GM12878 (cell line): ENCODE results near the gene GPR68. TPM values are rescaled to one million over a fixed set of nuclear protein-coding genes. Genes with fewer than 3 reads are reported as not detected.
"Not testable (repeated sequence)": the region's sequence is repeated elsewhere in the genome, so short reads cannot be mapped to it uniquely, and the experiment has no call there.

Experiments
- ATAC-seq: fragments of 200-7000 bp; cut with Tn5 transposase; 3 replicates; pipeline ENCODE4 v1.9.1; 2020; ENCODE audit warnings: mild to moderate bottlenecking, moderate library complexity
- BruUV-seq: library from RNA; stranded (reverse); fragments of 400-500 nt; replicated peaks from 2 replicates; lab custom pipeline; 2021; lab: Mats Ljungman, UMichigan
- CTCF ChIA-PET: fragments of 300-600 bp; sonication (Branson Sonifier 250); formaldehyde crosslinking; extraction: SDS; loops from one replicate; lab custom pipeline; 2021; ENCODE audit warnings: inconsistent platforms; lab: Yijun Ruan, JAX
- POLR2A ChIA-PET: fragments of 350-600 bp; formaldehyde crosslinking; extraction: SDS; loops from one replicate; lab custom pipeline; 2021; ENCODE audit warnings: inconsistent platforms; lab: Charles Lee
- RAD21 ChIA-PET: fragments of 300-600 bp; sonication (Branson Sonifier 250); formaldehyde crosslinking; loops from one replicate; lab custom pipeline; 2023; ENCODE audit warnings: antibody characterized with exemption; ENCODE audit not compliant: unreplicated experiment; lab: Charles Lee
- SMC1A ChIA-PET: fragments of 300-600 bp; sonication (Branson Sonifier 250); formaldehyde crosslinking; loops from one replicate; lab custom pipeline; 2023; ENCODE audit not compliant: unreplicated experiment, uncharacterized antibody; lab: Charles Lee
- DNase-seq: peaks from one replicate; pipeline ENCODE4 v3.0.0-alpha.2; 2011; ENCODE audit warnings: low read depth, low spot score
- FAIRE-seq: peaks from 3 replicates; lab custom pipeline; 2011; peaks lifted over from hg19 to GRCh38; lab: Jason Lieb, UNC
- H2AFZ ChIP-seq: 2 replicates; pipeline ENCODE4 v1.6.0; 2011; ENCODE audit warnings: low read depth, low read length, control low read depth; ENCODE audit not compliant: control insufficient read depth
- H3K27ac ChIP-seq: 2 replicates; pipeline ENCODE4 v1.5.1; 2011; ENCODE audit warnings: control low read depth; ENCODE audit not compliant: control insufficient read depth, insufficient read depth
- H3K27me3 ChIP-seq, 2 experiments: replicated peaks in 1 of 2; 2 replicates each; pipeline versions ENCODE4 v1.6.0 to v1.6.1; 2011; ENCODE audit warnings: low read length in 1 of 2; ENCODE audit not compliant: control insufficient read depth in 2 of 2, insufficient read depth in 2 of 2
- H3K36me3 ChIP-seq, 2 experiments: 2 replicates each; pipeline ENCODE4 v1.5.1; 2011; ENCODE audit warnings: low read length in 1 of 2; ENCODE audit not compliant: control insufficient read depth in 2 of 2, insufficient read depth in 2 of 2
- H3K4me1 ChIP-seq: 2 replicates; pipeline ENCODE4 v1.6.1; 2011; ENCODE audit warnings: mild to moderate bottlenecking, low read length, moderate library complexity, mixed read lengths; ENCODE audit not compliant: control insufficient read depth, insufficient read depth
- H3K4me2 ChIP-seq: 2 replicates; pipeline ENCODE4 v1.6.0; 2011; ENCODE audit warnings: control low read depth; ENCODE audit not compliant: control insufficient read depth, insufficient read depth
- H3K4me3 ChIP-seq: fragments of 200-600 bp; sonication (generic); 2 replicates; pipeline ENCODE4 v1.5.1; 2016
- H3K79me2 ChIP-seq: 2 replicates; pipeline ENCODE4 v1.6.0; 2011; ENCODE audit warnings: low read length; ENCODE audit not compliant: control insufficient read depth, insufficient read depth
- H3K9ac ChIP-seq: 2 replicates; pipeline ENCODE4 v1.8.0; 2011; ENCODE audit warnings: low read length, control low read depth, mixed read lengths; ENCODE audit not compliant: control insufficient read depth, insufficient read depth
- H3K9me3 ChIP-seq: replicated peaks from 3 replicates; pipeline ENCODE4 v1.5.1; 2011; ENCODE audit warnings: mild to moderate bottlenecking, low read length; ENCODE audit not compliant: control insufficient read depth, insufficient read depth
- H4K20me1 ChIP-seq: 2 replicates; pipeline ENCODE4 v1.6.0; 2011; ENCODE audit not compliant: control insufficient read depth, insufficient read depth
- WGBS: methylation state at CpG from one replicate; pipeline ENCODE4 v1.1.6; 2016; ENCODE audit warnings: low lambda C conversion rate; ENCODE audit not compliant: insufficient replicate concordance, insufficient coverage; ENCODE audit errors: missing lambda C conversion rate; 5-methylcytosine and 5-hydroxymethylcytosine counted together
- in situ Hi-C: fragments of 300-500 bp; cut with MboI; formaldehyde crosslinking; loops from 9 replicates; pipeline ENCODE4 v1.14.3; 2018; ENCODE audit warnings: mixed read lengths
- intact Hi-C: fragments of 100-400 bp; cut with micrococcal nuclease; formaldehyde crosslinking; loops from one replicate; pipeline ENCODE4 v1.14.2; 2022; ENCODE audit not compliant: unreplicated experiment
- polyA plus RNA-seq, 11 experiments: library from polyadenylated mRNA; depleted of rRNA in 4 of 11; unstranded in 6 of 11; stranded (reverse) in 5 of 11; fragments of >200 nt; fragmentation: Nextera tagmentation in 4 of 11; fragmentation: Illumina TruSeq in 1 of 11; extraction: Ambion mirVana in 4 of 11; extraction: Trizol in 1 of 11; gene quantifications; 1 replicate in 1 of 11; 2 replicates in 10 of 11; pipeline versions ENCODE4 v1.2.1 to v1.2.3, GENCODE V29; 2011 to 2016; ENCODE audit warnings: inconsistent platforms in 2 of 11, missing spikeins in 2 of 11, low read depth in 1 of 11
- total RNA-seq, 4 experiments: library from RNA; depleted of rRNA in 3 of 4; stranded (reverse); fragments of >200 nt in 3 of 4; fragmentation: Illumina TruSeq in 1 of 4; extraction: Trizol in 1 of 4; gene quantifications; 2 replicates each; pipeline versions ENCODE4 v1.2.1 to v1.2.3, GENCODE V29; 2013 to 2021
- TF ChIP-seq, protein P1 (sequence below): IDR thresholded peaks from 2 replicates; pipeline ENCODE4 v1.6.1; 2011; ENCODE audit warnings: mild to moderate bottlenecking, low read depth, low read length, moderate library complexity; ENCODE audit not compliant: insufficient replicate concordance

Gene GPR68
- total and polyA plus RNA-seq, 10 of the 15 experiments (the other 5 are each of a cell fraction or from before 2014, with no cell fraction given), result 0.06 to 3.4 (median 1.8) TPM

DNA sequence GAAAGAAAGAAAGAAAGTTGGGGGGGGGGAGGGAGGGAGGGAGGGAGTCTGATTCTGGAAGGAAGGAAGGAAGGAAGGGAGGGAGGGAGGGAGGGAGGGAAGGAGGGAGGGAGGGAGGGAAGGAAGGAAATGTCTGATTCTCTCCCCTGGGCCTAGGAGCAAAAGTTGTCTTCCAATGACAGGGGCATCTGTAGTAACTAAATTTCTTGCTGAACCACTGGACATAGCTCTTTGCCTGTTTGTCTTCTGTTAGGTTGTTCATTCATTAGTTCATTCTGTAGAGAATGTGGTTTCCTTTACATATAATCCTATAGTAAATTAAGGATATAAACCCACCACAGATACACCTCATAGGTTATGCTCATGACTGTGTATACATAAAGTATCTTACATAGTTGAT is 59.9 kb downstream of the GPR68 start (continued):
- TF ChIP-seq, protein P1, sequence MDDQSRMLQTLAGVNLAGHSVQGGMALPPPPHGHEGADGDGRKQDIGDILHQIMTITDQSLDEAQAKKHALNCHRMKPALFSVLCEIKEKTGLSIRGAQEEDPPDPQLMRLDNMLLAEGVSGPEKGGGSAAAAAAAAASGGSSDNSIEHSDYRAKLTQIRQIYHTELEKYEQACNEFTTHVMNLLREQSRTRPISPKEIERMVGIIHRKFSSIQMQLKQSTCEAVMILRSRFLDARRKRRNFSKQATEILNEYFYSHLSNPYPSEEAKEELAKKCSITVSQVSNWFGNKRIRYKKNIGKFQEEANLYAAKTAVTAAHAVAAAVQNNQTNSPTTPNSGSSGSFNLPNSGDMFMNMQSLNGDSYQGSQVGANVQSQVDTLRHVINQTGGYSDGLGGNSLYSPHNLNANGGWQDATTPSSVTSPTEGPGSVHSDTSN, result no peak

DNA sequence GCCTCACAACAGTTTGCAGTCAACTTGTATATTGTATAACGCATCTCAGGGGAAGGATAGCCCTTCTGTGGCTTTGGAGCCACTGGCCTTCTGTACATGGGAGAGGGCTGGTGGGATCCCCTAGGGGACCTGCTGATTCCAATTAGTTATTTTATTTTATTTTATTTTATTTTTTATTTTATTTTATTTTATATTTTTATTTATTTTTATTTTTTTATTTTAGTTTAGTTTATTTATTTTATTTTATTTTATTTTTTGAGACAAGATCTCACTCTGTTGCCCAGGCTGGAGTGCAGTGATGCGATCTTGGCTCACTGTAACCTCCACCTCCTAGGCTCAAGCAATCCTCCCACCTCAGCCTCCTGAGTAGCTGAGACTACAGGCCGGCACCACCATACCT is 61.8 kb downstream of the GPR68 start:
- in situ Hi-C loops, ATAC-seq, H3K27ac ChIP-seq, H3K27me3 ChIP-seq, DNase-seq, H3K79me2 ChIP-seq, POLR2A ChIA-PET, H3K9ac ChIP-seq, H3K4me2 ChIP-seq, BruUV-seq, H3K4me3 ChIP-seq, FAIRE-seq, H3K9me3 ChIP-seq, H2AFZ ChIP-seq, SMC1A ChIA-PET, RAD21 ChIA-PET, H3K4me1 ChIP-seq, H4K20me1 ChIP-seq, intact Hi-C loops: not testable (repeated sequence)
- CTCF ChIA-PET, result interaction anchor here (1.0 to 2.4 kb wide), 2 partner anchors 9 to 104 kb away, joined by 4 to 9 read pairs; no protein-coding TSS in a partner anchor
- peaks cover 6 to 30% of the 10 kb centered on the region in 2 experiments for H3K36me3 ChIP-seq
- WGBS, result 93% methylated on average over 3 of the region's 3 CpGs

Other genes with a start within 250 kb of the GPR68 start
- 2.4 and 2.8 TPM in 2 replicates for gene RPS6KA5, start 184.1 kb downstream of the GPR68 start, total RNA-seq (2014; rRNA removed)
- 2.7 and 2.8 TPM in 2 replicates for gene RPS6KA5, start 184.1 kb downstream of the GPR68 start, total RNA-seq (2014; rRNA removed; fragmentation: Illumina TruSeq; extraction: Trizol)
- gene RPS6KA5, start 184.1 kb downstream of the GPR68 start, total RNA-seq (2021), result 4.6 and 4.8 TPM in 2 replicates
- 7.0 and 9.6 TPM in 2 replicates for gene RPS6KA5, start 184.1 kb downstream of the GPR68 start, polyA plus RNA-seq (2011; rRNA removed)
- 4.1 and 4.5 TPM in 2 replicates for gene RPS6KA5, start 184.1 kb downstream of the GPR68 start, polyA plus RNA-seq (2014; fragmentation: Illumina TruSeq; extraction: Trizol)
- gene RPS6KA5, start 184.1 kb downstream of the GPR68 start, polyA plus RNA-seq (2014; fragmentation: Nextera tagmentation; extraction: Ambion mirVana), result 1 to 10 TPM; 1.4 to 1.5 TPM
- 2.4 and 3.3 TPM in 2 replicates for gene RPS6KA5, start 184.1 kb downstream of the GPR68 start, polyA plus RNA-seq (2014; rRNA removed)
- gene RPS6KA5, start 184.1 kb downstream of the GPR68 start, polyA plus RNA-seq (2016; fragmentation: Nextera tagmentation; extraction: Ambion mirVana), result 1 to 10 TPM; 5.5 to 6.3 TPM
- 64.0 and 69.7 TPM in 2 replicates for gene DGLUCY, start 130.6 kb downstream of the GPR68 start, total RNA-seq (2014; rRNA removed)
- 52.8 and 57.8 TPM in 2 replicates for gene DGLUCY, start 130.6 kb downstream of the GPR68 start, total RNA-seq (2014; rRNA removed; fragmentation: Illumina TruSeq; extraction: Trizol)
- 50.5 and 56.8 TPM in 2 replicates for gene DGLUCY, start 130.6 kb downstream of the GPR68 start, total RNA-seq (2021)
- 42.9 and 53.5 TPM in 2 replicates for gene DGLUCY, start 130.6 kb downstream of the GPR68 start, polyA plus RNA-seq (2011; rRNA removed)
- gene DGLUCY, start 130.6 kb downstream of the GPR68 start, polyA plus RNA-seq (2014; fragmentation: Illumina TruSeq; extraction: Trizol), result 69.9 and 70.3 TPM in 2 replicates
- 10 to 100 TPM; 15.0 to 23.2 TPM for gene DGLUCY, start 130.6 kb downstream of the GPR68 start, polyA plus RNA-seq (2014; fragmentation: Nextera tagmentation; extraction: Ambion mirVana)
- gene DGLUCY, start 130.6 kb downstream of the GPR68 start, polyA plus RNA-seq (2014; rRNA removed), result 57.4 and 64.6 TPM in 2 replicates
- gene DGLUCY, start 130.6 kb downstream of the GPR68 start, polyA plus RNA-seq (2016; fragmentation: Nextera tagmentation; extraction: Ambion mirVana), result 10 to 100 TPM; 47.3 to 47.4 TPM
- gene CCDC88C, start 173.1 kb upstream of the GPR68 start, total RNA-seq (2014; rRNA removed), result 48.4 and 48.8 TPM in 2 replicates
- gene CCDC88C, start 173.1 kb upstream of the GPR68 start, total RNA-seq (2014; rRNA removed; fragmentation: Illumina TruSeq; extraction: Trizol), result 35.7 and 41.3 TPM in 2 replicates
- gene CCDC88C, start 173.1 kb upstream of the GPR68 start, total RNA-seq (2021), result 71.3 and 79.6 TPM in 2 replicates
- gene CCDC88C, start 173.1 kb upstream of the GPR68 start, polyA plus RNA-seq (2011; rRNA removed), result 37.2 and 39.7 TPM in 2 replicates
- gene CCDC88C, start 173.1 kb upstream of the GPR68 start, polyA plus RNA-seq (2014; fragmentation: Illumina TruSeq; extraction: Trizol), result 20.2 and 31.3 TPM in 2 replicates
- gene CCDC88C, start 173.1 kb upstream of the GPR68 start, polyA plus RNA-seq (2014; fragmentation: Nextera tagmentation; extraction: Ambion mirVana), result 1 to 10 TPM; 4.0 to 7.0 TPM
- 53.5 and 66.2 TPM in 2 replicates for gene CCDC88C, start 173.1 kb upstream of the GPR68 start, polyA plus RNA-seq (2014; rRNA removed)
- gene CCDC88C, start 173.1 kb upstream of the GPR68 start, polyA plus RNA-seq (2016; fragmentation: Nextera tagmentation; extraction: Ambion mirVana), result 10 to 100 TPM; 28.9 to 33.4 TPM